Dedifferentiated amniotic fluid mesenchymal stem cell (primary cell): ENCODE results near the gene MYMX.

Experiments used
- DNase-seq: peaks from one replicate; pipeline ENCODE4 v3.0.0-alpha.2; 2016; ENCODE audit errors: extremely low spot score

MYMX gene

DNA sequence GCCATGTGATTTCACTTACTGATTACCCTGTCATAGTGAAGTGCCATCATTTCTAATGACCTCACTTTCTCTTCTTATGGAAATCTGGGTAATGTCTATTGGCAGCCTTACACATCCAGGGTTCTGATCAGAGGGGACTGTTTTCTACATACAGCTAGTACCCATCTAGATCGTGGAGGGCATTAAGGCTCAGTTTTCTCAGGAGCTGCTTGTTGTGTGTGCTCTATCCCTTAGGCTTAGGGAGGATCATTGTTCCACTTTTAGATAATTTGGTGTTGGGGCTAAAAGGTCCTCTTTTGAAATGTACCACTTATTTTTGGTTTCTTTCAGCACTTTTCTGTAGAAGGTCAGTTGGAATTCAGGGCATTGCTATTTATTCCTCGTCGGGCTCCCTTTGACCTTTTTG, 34.0 kb downstream of the MYMX start:
- DNase-seq: no peak

DNA sequence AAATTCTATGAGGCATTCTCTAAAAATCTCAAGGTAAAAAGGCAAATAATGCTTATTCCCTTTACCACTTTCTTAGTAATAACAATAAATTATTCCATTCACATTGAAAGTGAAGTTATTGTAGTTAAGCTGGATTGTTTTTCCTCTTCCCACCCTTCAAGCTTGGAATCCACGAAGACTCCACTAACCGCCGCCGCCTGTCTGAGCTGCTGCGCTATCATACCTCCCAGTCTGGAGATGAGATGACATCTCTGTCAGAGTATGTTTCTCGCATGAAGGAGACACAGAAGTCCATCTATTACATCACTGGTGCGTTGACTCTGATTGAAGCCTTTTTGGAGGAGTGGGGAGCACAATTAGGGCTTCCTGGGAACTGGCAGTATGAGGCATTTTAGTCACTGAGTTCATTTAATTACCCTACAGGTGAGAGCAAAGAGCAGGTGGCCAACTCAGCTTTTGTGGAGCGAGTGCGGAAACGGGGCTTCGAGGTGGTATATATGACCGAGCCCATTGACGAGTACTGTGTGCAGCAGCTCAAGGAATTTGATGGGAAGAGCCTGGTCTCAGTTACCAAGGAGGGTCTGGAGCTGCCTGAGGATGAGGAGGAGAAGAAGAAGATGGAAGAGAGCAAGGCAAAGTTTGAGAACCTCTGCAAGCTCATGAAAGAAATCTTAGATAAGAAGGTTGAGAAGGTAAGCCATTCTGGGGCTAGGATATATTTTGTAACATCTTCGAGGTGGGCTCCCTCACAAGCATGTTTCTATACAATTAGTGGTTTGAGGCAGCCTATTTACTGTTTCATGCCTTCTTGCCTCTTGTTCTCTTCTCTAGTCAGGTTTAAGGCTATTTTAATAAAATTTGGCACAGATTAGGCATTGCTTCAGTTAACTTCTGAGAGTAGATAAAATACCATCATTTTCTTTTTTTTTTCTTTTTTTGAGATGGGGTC, 35.1 kb downstream of the MYMX start:
- no peak for DNase-seq

DNA sequence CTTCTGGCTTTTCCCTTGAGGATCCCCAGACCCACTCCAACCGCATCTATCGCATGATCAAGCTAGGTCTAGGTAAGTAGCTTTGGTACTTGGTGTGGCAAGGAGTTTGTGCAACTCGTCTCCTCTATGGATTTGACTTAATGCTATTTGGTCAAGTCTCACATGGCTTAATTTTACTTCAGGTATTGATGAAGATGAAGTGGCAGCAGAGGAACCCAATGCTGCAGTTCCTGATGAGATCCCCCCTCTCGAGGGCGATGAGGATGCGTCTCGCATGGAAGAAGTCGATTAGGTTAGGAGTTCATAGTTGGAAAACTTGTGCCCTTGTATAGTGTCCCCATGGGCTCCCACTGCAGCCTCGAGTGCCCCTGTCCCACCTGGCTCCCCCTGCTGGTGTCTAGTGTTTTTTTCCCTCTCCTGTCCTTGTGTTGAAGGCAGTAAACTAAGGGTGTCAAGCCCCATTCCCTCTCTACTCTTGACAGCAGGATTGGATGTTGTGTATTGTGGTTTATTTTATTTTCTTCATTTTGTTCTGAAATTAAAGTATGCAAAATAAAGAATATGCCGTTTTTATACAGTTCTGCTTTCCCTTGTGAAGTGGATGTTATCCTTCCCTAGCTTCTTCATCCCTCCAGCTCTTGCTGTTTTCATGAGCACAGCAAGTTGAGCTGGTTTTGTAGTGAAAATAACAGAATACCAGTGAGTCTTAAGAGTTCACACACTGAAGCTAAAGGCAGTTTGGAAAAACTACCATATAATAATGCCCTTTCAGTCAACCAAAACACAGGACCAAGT, 36.8 kb downstream of the MYMX start:
- no peak for DNase-seq

DNA sequence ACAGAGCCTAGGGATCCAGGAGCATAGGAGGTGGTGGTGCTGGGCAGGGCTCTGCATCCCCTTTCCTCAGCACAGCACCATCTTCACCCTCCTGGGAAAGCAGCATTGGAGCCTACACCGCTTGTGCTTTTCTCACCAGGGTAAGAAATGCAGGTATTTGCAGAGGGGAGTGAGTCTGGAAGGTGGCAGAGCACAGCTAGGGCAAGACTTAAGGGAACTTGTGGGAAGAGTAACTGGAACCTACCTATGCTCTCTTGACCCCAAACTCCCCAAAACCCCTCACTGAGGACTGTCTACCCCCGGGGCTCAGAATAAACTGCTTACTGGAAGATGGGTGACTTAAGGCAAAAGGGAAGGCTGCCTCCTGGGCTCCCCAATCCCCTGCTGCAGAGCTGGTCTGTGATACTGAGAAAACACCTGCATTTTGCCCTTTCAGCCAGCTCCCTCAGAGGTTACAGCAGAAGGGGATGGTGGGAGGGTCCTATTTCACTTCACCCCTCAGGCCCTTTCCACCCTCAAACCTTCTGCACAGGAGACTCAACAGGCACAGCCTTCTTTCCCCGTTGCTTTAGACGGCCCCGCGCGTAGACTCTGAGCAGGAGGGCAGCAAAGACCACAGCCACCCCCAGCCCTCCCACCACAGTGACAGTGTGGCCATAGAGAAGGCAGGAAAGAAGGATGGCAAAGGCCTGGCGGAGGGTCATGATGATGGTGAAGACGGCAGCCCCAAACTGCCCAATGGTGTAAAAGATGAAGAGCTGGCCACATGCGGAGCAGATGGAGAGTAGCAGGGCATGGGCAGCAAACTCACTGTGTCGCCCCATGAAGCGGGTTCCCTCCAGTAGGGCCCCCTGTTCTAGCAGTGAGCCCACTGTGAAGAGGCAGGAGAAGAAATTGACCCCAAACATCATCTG, 37.7 kb downstream of the MYMX start:
- DNase-seq: no peak

DNA sequence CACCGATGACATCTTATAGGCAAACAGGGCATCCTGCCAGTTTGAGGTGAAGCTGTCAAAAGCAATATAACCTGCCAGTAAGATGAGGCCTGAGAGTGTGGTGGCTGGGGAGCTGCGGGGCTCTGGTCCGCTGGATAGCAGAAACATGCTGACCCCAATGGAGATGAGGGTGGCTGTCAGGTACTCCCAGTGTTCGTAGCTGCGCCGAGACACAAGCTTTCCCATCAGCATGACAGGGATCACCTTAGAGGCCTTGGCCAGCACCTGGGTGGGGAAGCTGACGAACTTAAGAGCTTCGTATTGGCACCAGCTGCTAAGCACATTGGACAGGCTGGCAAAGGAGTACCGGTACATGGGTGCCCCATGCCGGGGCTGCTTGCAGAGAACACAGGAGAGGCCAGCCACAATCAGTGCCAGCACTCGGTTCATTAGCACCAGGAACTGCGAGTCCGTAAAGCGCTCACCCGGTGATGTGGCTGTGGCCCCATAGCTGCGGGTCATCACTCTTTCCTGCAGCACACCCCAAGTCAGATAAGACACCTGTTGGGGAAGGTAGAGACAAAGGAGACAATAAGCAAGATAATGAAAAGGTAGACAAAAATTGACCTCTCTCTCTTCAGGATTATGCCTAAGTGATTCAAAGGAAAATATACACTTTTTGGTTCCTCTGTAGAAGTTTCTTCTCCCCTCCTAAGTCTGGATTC, 38.5 kb downstream of the MYMX start:
- no peak for DNase-seq

DNA sequence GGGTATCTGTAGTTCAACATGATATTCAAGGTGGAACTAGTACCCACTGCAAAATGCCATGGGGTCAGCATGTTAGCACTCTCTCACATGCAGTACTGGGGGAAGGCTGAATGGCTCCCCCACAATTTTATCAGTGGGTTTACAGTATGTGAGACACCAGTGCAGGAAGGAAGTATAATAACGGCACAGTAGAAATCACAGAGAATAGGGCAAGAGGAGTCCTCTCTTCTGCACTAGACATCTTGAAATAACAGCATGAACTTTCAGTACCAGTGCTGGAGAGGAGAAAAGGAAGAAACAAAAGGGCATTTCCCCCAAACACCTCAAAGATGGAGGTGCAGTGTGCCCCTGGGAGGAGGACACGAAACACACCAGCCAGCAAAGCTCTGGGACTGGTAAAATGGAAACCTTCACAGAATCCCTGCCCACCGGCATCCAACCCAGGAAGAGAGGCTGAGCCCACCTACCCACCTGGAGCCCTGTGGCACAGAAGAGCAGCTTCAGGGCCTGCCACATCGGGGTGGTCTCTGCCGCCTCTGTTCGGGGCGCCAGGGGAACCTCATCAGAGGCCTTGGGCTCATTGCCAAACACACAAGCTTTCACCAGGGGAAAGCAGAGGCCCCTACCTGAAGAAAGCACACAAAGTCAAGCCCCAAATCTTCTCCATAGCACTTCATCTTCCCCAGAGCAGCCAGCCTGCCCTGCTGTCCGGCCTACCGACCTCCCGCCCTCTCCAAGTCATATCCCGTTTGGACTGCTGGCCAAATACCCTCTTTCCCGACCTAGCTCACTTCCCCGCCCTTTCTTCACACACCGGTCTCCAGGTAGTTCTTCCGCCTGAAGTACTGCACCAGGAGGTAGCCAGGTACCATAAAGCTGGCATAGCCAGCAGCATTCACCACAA, 39.4 kb downstream of the MYMX start:
- DNase-seq: no peak

DNA sequence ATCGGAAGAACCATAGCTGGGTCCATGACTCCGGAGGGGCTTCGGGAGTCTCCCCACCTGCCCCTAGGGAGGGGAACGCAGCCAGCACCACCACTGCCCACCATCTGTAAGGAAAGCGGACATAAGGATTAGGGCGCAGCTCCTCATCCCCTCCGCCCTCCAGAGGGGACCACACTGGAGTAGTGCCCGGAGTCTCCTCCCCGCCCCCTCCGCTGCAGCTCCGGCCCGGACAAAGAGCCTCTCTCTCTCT, 40.0 kb downstream of the MYMX start:
- DNase-seq: no peak

DNA sequence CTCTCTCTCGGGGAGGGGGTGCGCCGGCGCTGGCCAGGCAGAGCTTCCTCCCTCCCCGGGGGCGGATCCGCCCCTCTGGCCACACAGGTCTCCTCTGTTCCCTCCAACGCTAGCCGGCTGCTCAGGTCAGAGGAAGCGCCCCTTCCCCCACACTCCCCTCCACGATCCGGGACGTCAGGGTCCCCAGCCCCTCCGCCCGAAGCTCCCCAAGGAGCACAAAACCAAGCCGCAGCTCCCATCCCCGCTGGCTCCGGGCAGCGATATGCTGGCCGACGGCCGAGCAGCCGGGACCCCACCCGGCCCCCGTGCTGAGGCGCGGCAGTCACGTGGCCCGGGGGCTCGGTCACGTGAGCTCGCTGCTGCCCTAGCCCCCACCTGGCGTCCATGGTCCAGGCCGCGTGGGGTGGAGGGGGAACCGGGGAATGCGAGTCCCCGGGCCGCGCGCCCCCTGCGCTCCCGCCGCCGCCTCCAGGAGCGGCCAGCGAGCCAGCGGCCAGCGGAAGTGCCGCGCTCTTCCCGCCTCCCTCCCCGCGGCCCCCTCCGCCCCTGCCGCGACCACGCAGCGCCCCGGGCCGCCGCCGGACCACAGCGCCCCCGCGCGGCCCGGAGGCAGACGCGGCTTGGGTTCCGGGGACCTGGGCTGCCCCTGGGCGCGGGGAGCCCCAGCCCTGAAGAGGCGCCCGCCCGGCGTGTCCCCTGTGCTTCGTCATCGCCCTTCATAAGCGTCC, 40.5 kb downstream of the MYMX start, which contains the start of gene SLC35B2:
TSS of gene SLC35B2 (minus strand) at position 504 of the 728 bp plus-strand sequence. CDS start at position 386, 118 bp downstream.
- peak; percentile 37 for DNase-seq

DNA sequence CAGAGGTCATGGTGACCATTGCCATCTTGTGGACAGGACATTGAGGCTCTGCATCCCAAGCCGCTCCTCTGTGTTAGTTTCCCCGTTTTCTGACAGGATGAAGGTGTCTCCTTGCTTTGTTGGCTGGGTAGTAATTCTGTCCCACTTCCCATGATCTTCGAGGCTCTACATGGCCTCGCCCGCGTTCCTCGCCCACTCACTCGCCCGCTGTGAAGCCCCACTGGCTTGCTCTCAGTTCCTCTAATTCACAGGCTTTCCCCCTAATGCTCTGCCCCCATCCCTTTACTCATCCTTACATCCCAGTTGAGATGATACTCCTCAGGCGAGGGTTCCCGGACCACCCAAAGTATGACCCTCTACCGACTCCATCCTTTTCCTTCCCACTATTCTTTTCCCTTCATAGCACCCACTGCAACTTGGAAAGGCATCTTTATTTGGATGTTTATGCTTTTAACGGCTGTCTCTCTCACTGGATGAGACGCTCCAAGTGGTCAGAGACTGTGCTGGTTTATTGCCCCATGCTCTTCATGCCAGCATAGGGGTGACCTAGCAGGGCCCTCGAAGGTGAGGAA, 41.1 kb downstream of the MYMX start:
- DNase-seq: no peak

DNA sequence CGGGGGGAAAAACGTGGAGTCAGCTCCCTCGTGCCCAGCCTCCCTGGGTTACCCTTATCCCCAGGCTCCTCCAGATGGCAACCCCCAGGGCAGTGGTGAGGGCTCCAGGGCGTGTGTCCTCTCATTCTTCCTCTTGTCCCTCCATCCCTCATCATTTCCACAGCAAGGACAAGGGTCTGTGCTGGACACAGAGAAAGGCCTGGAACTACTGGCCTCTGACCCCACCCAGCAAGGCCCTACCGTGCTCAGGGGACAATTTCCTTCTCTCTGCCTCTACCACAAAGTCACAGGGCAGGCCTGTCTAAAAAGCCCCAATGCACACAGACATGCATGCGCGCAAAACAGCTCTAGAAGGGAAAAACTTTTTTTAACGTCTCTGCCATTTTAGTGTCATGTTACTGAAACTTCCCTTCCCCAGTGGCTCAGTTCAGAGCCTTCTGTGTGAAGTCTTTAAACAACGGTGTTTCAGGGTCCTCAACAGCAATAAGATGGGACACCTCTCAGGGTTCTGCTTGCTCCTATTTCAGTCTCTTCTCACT, 41.7 kb downstream of the MYMX start:
- no peak for DNase-seq

DNA sequence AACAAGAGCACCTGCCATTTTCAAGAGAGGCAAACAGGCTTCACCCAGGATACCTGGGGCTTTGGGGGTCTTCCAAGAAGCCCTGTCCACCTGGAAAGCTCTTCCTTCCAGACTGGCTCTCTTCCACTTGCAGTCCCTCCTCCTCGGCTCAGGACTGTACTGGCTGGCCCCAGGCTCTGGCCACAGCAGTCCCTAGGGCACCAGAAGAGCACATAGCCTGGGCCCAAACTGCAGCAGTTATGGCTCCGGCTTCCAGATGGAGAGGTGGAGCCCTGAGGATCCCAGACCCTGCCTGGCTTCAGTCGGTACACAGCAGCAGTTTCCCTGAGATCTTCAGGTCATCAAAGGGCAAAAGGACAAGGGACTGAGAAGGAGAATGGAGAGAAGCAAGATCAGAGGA, 42.2 kb downstream of the MYMX start:
- DNase-seq: no peak

DNA sequence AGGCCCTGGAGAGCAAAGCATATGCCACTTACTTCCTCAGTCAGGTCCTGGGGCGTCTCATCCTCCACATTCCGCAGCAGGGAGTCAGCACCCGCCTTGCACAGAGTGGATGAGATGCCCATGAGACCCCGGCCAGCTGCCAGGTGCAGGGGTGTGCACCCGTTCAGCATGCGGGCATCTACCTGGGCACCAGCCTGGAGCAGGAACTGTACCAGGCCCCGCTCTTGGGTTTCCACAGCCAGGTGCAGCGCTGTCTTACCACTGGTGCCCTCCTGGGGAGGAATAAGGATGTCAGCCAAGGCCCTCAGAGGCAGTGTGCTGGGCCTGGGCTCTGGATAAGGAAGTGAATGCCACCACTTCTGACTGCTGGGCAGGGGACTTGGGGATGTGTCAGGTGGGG, 43.3 kb downstream of the MYMX start:
- no peak for DNase-seq

DNA sequence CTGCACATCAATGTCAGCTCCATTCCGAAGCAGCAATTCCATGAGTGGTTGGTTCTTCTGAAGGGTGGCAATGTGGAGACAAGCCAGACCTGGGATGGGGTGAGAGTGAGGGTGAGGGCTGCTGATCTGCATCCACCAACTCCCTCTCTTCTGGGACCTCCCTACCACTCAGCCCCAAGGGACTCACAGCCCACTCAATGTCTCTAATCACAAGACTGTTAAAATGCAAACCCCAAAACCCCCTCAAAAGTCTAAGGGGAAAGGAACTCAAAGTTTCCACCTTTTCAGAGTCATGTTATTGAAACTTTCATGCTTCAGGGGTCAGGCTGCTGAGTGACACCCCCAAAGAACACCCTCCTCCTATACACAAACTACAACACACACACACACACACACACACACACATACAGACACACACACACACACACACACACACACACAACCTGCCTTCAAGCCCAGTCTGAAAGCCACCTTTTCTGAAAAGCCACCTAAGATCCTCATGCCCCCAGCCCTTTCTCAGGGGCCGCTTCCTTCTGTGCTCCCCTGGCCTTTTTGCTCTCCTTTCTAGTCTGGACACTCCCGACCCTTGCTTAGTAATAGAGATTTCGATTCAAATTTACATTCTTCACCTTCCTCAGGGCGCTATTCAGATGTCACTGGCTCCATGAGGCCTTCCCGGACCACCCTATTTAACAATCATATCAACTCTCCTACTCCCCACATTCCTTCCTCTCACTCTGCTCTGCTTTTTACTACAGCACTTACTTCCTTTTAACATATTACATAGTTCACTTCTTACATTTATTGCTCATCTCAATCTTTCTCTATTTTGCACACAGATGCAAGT, 43.9 kb downstream of the MYMX start:
- no peak for DNase-seq

DNA sequence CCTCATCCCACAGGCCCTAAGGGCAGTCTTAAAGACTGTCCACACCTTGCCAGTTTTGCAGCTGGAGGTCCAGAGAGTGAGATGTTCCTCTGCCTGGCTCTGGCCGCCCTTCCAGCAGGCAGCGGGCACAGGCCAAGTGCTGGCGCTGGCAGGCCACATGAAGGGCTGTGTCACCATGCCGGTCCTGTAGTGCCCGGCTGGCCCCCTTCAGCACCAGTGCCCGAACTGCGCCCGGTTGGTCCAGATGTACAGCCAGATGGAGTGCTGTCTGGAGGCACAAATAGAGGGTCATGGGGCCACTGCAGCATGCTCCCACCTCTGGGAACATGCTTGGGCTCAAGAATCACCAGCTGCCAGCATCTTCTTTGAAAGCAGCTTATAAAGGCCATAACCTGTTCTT, 44.9 kb downstream of the MYMX start:
- DNase-seq: no peak

DNA sequence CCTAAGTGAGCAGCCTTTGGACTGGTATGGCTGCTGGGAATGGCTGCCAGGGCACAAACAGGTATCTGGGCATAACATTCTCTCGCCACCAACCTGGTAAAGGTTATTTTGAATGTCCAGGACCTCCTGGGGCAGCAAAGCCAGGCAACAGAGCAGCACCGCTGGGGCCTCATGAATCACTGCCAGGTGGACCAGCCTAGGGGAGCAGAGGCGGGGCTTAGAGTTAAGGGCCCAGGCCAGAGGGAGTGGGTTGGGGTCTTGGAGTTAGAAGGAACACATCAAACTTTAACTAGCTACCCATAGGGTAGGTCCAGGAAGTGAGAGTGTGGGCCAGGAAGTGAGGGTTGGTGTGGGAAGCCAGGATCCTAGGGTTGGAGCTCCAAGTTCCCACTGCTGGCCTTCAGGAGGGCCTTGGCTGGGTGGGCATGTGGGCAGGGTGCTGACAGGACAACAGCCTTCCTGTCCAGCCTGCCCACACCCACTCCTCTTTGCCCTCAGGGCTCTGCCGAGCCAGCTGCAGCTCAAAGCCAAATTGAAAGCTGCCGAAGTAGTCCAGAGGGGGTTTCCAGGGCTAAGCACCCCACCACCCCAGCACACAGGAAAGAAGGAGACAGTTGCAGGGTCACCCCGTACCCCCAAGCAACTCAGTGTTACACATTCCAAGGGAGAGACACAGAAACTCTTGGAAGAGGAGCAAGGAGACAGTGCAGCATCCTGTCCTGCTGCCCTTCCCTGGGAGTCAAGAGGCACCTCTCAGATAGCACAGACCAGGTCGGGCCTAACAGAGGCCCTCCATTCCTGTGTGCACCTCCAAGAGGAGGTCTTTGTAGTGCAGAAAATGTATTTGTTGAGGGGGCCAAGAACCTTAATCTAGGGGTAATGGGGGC, 46.0 kb downstream of the MYMX start:
- no peak for DNase-seq

DNA sequence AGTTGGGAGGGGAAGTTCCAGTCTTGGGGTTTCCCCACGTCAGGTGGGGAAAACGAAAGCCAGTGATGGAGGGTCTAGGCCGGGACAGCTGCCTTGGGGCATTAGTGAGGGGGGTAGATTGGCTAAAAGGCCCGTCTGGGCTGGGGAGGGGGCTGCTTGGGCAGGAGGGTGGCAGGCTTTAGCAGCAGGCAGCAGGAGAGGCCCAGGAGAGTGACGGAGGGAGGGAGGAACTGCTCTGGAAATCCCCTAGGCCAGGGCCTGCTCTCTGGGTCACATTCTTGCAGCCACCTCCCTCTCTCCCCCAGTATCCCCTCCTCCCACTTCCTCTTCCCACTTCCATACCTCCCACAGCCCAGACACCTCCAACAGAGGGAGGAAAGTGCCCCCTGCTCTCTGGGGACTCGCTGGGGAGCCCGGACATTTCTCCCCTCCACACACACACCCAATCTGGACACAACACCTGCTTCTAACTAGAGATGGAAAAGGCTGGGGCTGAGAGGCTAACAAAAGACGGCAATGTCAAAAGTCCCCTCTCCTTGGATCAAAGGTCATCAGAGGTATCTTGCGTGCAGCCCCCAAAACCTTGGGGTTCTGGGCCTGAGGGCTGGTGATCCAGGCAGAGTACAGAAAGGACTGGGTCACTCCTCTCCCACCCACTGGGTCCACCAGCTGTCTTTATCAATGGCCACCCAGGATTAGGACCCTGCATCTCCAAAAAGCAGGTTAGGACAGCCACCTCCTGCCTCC, 46.8 kb downstream of the MYMX start:
- no peak for DNase-seq
